ENCODE data around the gene HEATR9. TPM values are rescaled to one million over a fixed set of nuclear protein-coding genes. Genes with fewer than 3 reads are reported as not detected.

Gene HEATR9
- total and polyA plus RNA-seq, 4 donors, result 0.08 TPM; not detected in 3

DNA sequence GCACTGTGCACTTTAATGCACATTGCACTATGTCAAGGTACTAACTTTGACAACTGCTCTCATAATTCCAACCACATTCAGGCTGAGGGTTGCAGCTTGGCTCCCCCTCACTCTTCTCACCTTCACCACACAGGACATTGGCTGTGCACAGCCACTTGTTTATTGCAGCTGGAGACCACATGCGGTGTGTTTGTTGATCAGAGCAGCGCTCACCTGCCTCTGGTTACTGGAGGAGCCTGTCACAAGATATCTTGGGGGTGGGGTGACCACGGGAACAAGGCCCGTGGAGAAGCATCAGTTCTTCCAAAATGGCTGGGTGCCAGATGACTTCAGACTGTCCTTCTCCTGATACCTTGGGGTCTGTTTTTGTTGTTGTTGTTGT lies 22.1 kb upstream of the HEATR9 start:
- H3K4me1 ChIP-seq (ENCODE audit: control insufficient read depth in 4 of 4, insufficient read depth in 4 of 4, low read length in 3 of 4), result peaks cover 0 to 6% (median 1%) of the 10 kb centered on the region in 4 donors
- H3K9me3 ChIP-seq (ENCODE audit: control insufficient read depth in 4 of 4, low read length in 3 of 4), result no peaks in the 10 kb centered on the region
- 77% methylated on average over 4 of the region's 4 CpGs for WGBS
- no peak overlapping the region for H3K27ac ChIP-seq (ENCODE audit: low read depth in 1 of 2, low read length in 2 of 2)
- no peak overlapping the region for H3K4me3 ChIP-seq (ENCODE audit: low read depth in 1 of 3, low read length in 3 of 3)
- no peaks in the 10 kb centered on the region for H3K36me3 ChIP-seq (ENCODE audit: control insufficient read depth in 4 of 4, insufficient read depth in 3 of 4, low read depth in 1 of 4, low read length in 3 of 4)
- TF ChIP-seq HNF4A (conservative IDR thresholded peaks at IDR 0.05) (no peak), SP1 (IDR thresholded peaks at IDR 0.05) (no peak), JUND (IDR thresholded peaks at IDR 0.05) (no peak), RAD21 (IDR thresholded peaks at IDR 0.05) (no peak), RXRA (IDR thresholded peaks at IDR 0.05) (no peak)
- TF ChIP-seq, protein P1, sequence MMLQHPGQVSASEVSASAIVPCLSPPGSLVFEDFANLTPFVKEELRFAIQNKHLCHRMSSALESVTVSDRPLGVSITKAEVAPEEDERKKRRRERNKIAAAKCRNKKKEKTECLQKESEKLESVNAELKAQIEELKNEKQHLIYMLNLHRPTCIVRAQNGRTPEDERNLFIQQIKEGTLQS (IDR thresholded peaks at IDR 0.05), result no peak
- no peaks in the 10 kb centered on the region for H3K27me3 ChIP-seq (ENCODE audit: control insufficient read depth in 4 of 4, insufficient read depth in 4 of 4, low read length in 3 of 4)
- no peak for DNase-seq (ENCODE audit: low spot score)
- H3K9ac ChIP-seq (ENCODE audit: low read depth in 1 of 2, low read length in 2 of 2), result no peak overlapping the region

DNA sequence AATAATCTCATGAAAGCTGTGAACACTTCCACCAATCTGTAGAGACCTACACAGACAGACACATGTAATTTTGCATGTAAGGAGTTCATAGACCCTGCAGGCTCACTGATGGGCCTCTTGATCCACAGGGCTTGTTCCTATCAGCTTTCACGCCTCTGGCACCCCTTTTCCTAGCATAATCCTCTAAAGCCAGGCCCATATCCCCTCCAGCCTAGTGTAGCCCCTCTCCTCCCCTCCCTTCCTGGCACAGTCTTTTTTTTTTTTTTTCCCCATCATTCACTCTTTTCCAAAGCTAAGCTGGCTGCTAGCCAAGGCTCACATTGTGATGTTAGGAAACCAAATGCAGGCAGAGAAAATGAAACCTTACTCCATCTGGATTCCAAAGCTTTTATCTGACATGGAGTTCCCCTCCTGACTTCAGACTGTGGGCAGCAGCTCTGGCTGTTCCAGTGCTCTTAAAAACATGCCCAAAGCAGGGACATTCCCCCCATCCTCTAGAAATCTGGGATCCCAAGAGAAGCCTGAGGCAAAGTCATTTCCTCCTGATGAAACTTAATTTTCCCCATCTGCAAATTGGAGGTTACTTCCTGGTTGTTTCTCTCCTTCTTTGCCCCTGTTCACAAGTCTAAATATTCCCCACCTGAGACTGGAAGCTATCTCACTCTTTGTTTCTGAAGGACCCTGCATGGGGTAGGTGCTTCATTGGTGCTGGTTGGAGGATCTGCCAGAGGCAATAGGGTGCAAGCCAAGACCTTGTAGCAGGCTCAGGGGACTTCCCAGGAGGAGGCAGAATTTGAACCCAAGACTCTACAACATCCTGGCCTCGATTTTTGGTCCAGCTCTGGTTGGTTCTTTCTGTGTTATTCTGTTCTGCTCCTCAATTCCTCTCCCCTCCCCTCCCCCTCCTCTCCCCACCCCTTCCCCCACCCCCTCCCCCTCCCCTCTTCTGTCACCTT lies 21.4 kb upstream of the HEATR9 start:
- Histone ChIP-seq H3K4me3 (ENCODE audit: low read depth in 1 of 3, low read length in 3 of 3) (no peak overlapping the region), H3K9ac (ENCODE audit: low read depth in 1 of 2, low read length in 2 of 2) (no peak overlapping the region), H3K36me3 (ENCODE audit: control insufficient read depth in 4 of 4, insufficient read depth in 3 of 4, low read depth in 1 of 4, low read length in 3 of 4) (no peaks in the 10 kb centered on the region), H3K9me3 (ENCODE audit: control insufficient read depth in 4 of 4, low read length in 3 of 4) (no peaks in the 10 kb centered on the region), H3K27ac (ENCODE audit: low read depth in 1 of 2, low read length in 2 of 2) (peak overlapping the region in 1 of 2 donors; percentile 48), H3K27me3 (ENCODE audit: control insufficient read depth in 4 of 4, insufficient read depth in 4 of 4, low read length in 3 of 4) (no peaks in the 10 kb centered on the region), H3K4me1 (ENCODE audit: control insufficient read depth in 4 of 4, insufficient read depth in 4 of 4, low read length in 3 of 4) (peaks cover 0 to 6% (median 1%) of the 10 kb centered on the region in 4 donors)
- no peak for TF ChIP-seq FOXA1 (IDR thresholded peaks at IDR 0.05)
- TF ChIP-seq YY1 (IDR thresholded peaks at IDR 0.05), result peak; percentile 45
- 87% methylated on average over 2 of the region's 2 CpGs for WGBS
- DNase-seq (ENCODE audit: low spot score), result no peak

DNA sequence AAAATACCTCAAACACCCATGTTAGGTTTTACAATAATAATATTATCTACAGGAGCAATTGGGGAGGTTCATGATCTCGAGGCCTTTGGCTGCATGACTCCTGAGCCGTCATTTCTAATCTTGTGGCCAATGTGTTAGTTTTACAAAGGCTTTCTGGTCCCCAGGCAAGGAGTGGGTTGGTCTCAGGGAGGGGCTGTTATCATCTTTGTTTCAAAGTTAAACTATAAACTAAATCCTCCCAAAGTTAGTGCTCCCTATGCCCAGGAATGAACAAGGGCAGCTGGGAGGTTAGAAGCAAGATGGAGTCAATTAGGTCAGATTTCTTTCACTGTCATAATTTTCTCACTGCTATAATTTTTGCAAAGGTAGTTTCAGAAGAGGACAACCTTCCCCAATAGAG lies 20.6 kb upstream of the HEATR9 start:
- TF ChIP-seq NR2F2 (IDR thresholded peaks at IDR 0.05) (no peak), HNF4A (conservative IDR thresholded peaks at IDR 0.05) (no peak), RXRA (IDR thresholded peaks at IDR 0.05) (no peak), FOXA1 (IDR thresholded peaks at IDR 0.05) (no peak), JUND (IDR thresholded peaks at IDR 0.05) (no peak), EGR1 (IDR thresholded peaks at IDR 0.05; ENCODE audit: low read depth in 2 of 2) (no peak), TAF1 (conservative IDR thresholded peaks at IDR 0.05) (no peak), RAD21 (IDR thresholded peaks at IDR 0.05) (no peak), HNF4G (IDR thresholded peaks at IDR 0.05) (no peak), GABPA (IDR thresholded peaks at IDR 0.05 in 1 of 2, conservative IDR thresholded peaks at IDR 0.05 in 1 of 2) (no peak), SP1 (IDR thresholded peaks at IDR 0.05) (no peak), FOXA2 (IDR thresholded peaks at IDR 0.05) (no peak)
- TF ChIP-seq, protein P2, sequence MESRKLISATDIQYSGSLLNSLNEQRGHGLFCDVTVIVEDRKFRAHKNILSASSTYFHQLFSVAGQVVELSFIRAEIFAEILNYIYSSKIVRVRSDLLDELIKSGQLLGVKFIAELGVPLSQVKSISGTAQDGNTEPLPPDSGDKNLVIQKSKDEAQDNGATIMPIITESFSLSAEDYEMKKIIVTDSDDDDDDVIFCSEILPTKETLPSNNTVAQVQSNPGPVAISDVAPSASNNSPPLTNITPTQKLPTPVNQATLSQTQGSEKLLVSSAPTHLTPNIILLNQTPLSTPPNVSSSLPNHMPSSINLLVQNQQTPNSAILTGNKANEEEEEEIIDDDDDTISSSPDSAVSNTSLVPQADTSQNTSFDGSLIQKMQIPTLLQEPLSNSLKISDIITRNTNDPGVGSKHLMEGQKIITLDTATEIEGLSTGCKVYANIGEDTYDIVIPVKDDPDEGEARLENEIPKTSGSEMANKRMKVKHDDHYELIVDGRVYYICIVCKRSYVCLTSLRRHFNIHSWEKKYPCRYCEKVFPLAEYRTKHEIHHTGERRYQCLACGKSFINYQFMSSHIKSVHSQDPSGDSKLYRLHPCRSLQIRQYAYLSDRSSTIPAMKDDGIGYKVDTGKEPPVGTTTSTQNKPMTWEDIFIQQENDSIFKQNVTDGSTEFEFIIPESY (IDR thresholded peaks at IDR 0.05), result no peak
- TF ChIP-seq, protein P3, sequence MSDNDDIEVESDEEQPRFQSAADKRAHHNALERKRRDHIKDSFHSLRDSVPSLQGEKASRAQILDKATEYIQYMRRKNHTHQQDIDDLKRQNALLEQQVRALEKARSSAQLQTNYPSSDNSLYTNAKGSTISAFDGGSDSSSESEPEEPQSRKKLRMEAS (IDR thresholded peaks at IDR 0.05), result no peak
- TF ChIP-seq, protein P4, sequence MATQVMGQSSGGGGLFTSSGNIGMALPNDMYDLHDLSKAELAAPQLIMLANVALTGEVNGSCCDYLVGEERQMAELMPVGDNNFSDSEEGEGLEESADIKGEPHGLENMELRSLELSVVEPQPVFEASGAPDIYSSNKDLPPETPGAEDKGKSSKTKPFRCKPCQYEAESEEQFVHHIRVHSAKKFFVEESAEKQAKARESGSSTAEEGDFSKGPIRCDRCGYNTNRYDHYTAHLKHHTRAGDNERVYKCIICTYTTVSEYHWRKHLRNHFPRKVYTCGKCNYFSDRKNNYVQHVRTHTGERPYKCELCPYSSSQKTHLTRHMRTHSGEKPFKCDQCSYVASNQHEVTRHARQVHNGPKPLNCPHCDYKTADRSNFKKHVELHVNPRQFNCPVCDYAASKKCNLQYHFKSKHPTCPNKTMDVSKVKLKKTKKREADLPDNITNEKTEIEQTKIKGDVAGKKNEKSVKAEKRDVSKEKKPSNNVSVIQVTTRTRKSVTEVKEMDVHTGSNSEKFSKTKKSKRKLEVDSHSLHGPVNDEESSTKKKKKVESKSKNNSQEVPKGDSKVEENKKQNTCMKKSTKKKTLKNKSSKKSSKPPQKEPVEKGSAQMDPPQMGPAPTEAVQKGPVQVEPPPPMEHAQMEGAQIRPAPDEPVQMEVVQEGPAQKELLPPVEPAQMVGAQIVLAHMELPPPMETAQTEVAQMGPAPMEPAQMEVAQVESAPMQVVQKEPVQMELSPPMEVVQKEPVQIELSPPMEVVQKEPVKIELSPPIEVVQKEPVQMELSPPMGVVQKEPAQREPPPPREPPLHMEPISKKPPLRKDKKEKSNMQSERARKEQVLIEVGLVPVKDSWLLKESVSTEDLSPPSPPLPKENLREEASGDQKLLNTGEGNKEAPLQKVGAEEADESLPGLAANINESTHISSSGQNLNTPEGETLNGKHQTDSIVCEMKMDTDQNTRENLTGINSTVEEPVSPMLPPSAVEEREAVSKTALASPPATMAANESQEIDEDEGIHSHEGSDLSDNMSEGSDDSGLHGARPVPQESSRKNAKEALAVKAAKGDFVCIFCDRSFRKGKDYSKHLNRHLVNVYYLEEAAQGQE (IDR thresholded peaks at IDR 0.05), result no peak
- TF ChIP-seq, protein P1 (IDR thresholded peaks at IDR 0.05), result no peak
- WGBS, result 89% methylated on average over 2 of the region's 2 CpGs
- Histone ChIP-seq H3K9ac (ENCODE audit: low read depth in 1 of 2, low read length in 2 of 2) (no peak overlapping the region), H3K36me3 (ENCODE audit: control insufficient read depth in 4 of 4, insufficient read depth in 3 of 4, low read depth in 1 of 4, low read length in 3 of 4) (no peaks in the 10 kb centered on the region), H3K27me3 (ENCODE audit: control insufficient read depth in 4 of 4, insufficient read depth in 4 of 4, low read length in 3 of 4) (no peaks in the 10 kb centered on the region), H3K27ac (ENCODE audit: low read depth in 1 of 2, low read length in 2 of 2) (no peak overlapping the region), H3K4me1 (ENCODE audit: control insufficient read depth in 4 of 4, insufficient read depth in 4 of 4, low read length in 3 of 4) (peaks cover 0 to 6% (median 1%) of the 10 kb centered on the region in 4 donors), H3K9me3 (ENCODE audit: control insufficient read depth in 4 of 4, low read length in 3 of 4) (no peaks in the 10 kb centered on the region), H3K4me3 (ENCODE audit: low read depth in 1 of 3, low read length in 3 of 3) (no peak overlapping the region)
- no peak for DNase-seq (ENCODE audit: low spot score)
